PFSK-1 (cell line): ENCODE results near the gene FAM222A.

Experiments
- POLR2AphosphoS5 ChIP-seq: IDR thresholded peaks from 2 replicates; pipeline ENCODE4 v1.6.1; 2012; ENCODE audit warnings: low read depth, mild to moderate bottlenecking, control low read depth, low read length, moderate library complexity
- SIN3A ChIP-seq: IDR thresholded peaks from 2 replicates; pipeline ENCODE4 v1.6.1; 2012; ENCODE audit warnings: mild to moderate bottlenecking, low read length, moderate library complexity, borderline replicate concordance; ENCODE audit not compliant: insufficient read depth
- TAF1 ChIP-seq: IDR thresholded peaks from 2 replicates; pipeline ENCODE4 v1.6.1; 2012; ENCODE audit warnings: low read length, control low read depth, borderline replicate concordance; ENCODE audit not compliant: insufficient read depth
- TF ChIP-seq, protein P1 (sequence below), 2 experiments: IDR thresholded peaks; 2 replicates each; pipeline versions ENCODE4 v1.6.1 to v1.8.0; 2011 to 2012; ENCODE audit warnings: low read depth in 2 of 2, low read length in 2 of 2, control low read depth in 1 of 2, inconsistent platforms in 1 of 2, mild to moderate bottlenecking in 1 of 2, moderate library complexity in 1 of 2; ENCODE audit not compliant: insufficient read depth in 1 of 2

DNA sequence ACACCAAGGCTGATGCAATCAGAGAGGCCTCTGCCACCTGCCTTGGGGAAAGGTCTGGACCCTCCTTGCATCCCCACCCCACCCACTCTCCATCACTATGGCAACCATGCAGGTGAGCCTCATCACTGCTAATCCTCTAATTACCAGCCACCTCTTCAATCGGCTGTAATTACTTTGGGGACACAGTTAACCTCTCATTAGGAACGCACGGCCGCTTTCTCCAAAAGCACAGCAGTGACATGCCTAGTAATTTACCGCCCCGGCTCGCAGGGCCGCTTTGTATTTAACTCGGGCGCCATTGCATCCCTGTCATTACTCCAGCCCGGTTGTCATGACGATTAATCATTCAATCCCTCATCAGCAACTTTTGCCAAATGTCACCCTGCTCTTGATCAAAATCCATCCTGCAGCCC lies 36.3 kb upstream of the FAM222A start:
- no peak for TF ChIP-seq POLR2AphosphoS5
- no peak for TF ChIP-seq TAF1
- no peak for TF ChIP-seq SIN3A
- TF ChIP-seq, protein P1, sequence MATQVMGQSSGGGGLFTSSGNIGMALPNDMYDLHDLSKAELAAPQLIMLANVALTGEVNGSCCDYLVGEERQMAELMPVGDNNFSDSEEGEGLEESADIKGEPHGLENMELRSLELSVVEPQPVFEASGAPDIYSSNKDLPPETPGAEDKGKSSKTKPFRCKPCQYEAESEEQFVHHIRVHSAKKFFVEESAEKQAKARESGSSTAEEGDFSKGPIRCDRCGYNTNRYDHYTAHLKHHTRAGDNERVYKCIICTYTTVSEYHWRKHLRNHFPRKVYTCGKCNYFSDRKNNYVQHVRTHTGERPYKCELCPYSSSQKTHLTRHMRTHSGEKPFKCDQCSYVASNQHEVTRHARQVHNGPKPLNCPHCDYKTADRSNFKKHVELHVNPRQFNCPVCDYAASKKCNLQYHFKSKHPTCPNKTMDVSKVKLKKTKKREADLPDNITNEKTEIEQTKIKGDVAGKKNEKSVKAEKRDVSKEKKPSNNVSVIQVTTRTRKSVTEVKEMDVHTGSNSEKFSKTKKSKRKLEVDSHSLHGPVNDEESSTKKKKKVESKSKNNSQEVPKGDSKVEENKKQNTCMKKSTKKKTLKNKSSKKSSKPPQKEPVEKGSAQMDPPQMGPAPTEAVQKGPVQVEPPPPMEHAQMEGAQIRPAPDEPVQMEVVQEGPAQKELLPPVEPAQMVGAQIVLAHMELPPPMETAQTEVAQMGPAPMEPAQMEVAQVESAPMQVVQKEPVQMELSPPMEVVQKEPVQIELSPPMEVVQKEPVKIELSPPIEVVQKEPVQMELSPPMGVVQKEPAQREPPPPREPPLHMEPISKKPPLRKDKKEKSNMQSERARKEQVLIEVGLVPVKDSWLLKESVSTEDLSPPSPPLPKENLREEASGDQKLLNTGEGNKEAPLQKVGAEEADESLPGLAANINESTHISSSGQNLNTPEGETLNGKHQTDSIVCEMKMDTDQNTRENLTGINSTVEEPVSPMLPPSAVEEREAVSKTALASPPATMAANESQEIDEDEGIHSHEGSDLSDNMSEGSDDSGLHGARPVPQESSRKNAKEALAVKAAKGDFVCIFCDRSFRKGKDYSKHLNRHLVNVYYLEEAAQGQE (IDR thresholded peaks at IDR 0.05; ENCODE audit: insufficient read depth in 1 of 2, low read depth in 2 of 2, low read length in 2 of 2) = no peak
